PC-9 (cell line): ENCODE results near the gene EPHB2. TPM values are rescaled to one million over a fixed set of nuclear protein-coding genes. Genes with fewer than 3 reads are reported as not detected.

Experiments
- BruUV-seq: library from RNA; stranded (reverse); fragments of 400-500 nt; replicated peaks from 2 replicates; lab custom pipeline; 2021; lab: Mats Ljungman, UMichigan
- CTCF ChIA-PET: fragments of 300-600 bp; sonication (Branson Sonifier 250); formaldehyde crosslinking; loops from one replicate; lab custom pipeline; 2022; ENCODE audit warnings: antibody characterized with exemption; lab: Charles Lee
- POLR2A ChIA-PET: fragments of 300-600 bp; sonication (Branson Sonifier 250); formaldehyde crosslinking; loops from one replicate; lab custom pipeline; 2022; ENCODE audit warnings: antibody characterized with exemption; ENCODE audit not compliant: unreplicated experiment; lab: Charles Lee
- DNase-seq, 2 experiments: peaks; one replicate each; pipeline versions ENCODE4 v3.0.0 to v3.0.0-alpha.2; 2015 to 2022; ENCODE audit warnings: mixed read lengths in 1 of 2
- H2AFZ ChIP-seq: fragments of 200-600 bp; sonication (generic); 2 replicates; pipeline ENCODE4 v1.8.1; 2017; ENCODE audit warnings: antibody characterized with exemption
- H3F3A ChIP-seq: fragments of 200-600 bp; sonication (generic); 2 replicates; pipeline ENCODE4 v1.8.1; 2017; ENCODE audit warnings: antibody characterized with exemption, mild to moderate bottlenecking, low read depth; ENCODE audit not compliant: insufficient read depth
- H3K27ac ChIP-seq: fragments of 200-600 bp; sonication (generic); 2 replicates; pipeline ENCODE4 v1.6.1; 2016; ENCODE audit warnings: mixed run types
- H3K27me3 ChIP-seq: fragments of 200-600 bp; sonication (generic); 2 replicates; pipeline ENCODE4 v1.6.1; 2016; ENCODE audit warnings: low read depth, mixed run types; ENCODE audit not compliant: insufficient read depth
- H3K36me3 ChIP-seq: fragments of 200-600 bp; sonication (generic); 2 replicates; pipeline ENCODE4 v1.6.1; 2016; ENCODE audit warnings: low read depth, mixed run types
- H3K4me1 ChIP-seq: fragments of 200-600 bp; sonication (generic); replicated peaks from 2 replicates; pipeline ENCODE4 v1.6.1; 2016; ENCODE audit warnings: mixed run types; ENCODE audit not compliant: insufficient read depth
- H3K4me2 ChIP-seq: fragments of 200-600 bp; sonication (generic); 2 replicates; pipeline ENCODE4 v1.6.1; 2017; ENCODE audit warnings: mixed run types
- H3K4me3 ChIP-seq: fragments of 200-600 bp; sonication (generic); 2 replicates; pipeline ENCODE4 v1.6.1; 2016; ENCODE audit warnings: mixed run types
- H3K79me2 ChIP-seq: fragments of 200-600 bp; sonication (generic); 2 replicates; pipeline ENCODE4 v1.6.1; 2017; ENCODE audit warnings: low read depth, mixed run types
- H3K9me2 ChIP-seq: fragments of 200-600 bp; sonication (generic); 2 replicates; pipeline ENCODE4 v1.8.1; 2017; ENCODE audit warnings: mild to moderate bottlenecking; ENCODE audit not compliant: insufficient read depth
- H3K9me3 ChIP-seq: fragments of 200-600 bp; sonication (generic); 2 replicates; pipeline ENCODE4 v1.8.1; 2016; ENCODE audit warnings: low read depth; ENCODE audit not compliant: insufficient read depth
- H4K20me1 ChIP-seq: fragments of 200-600 bp; sonication (generic); 2 replicates; pipeline ENCODE4 v1.8.1; 2017; ENCODE audit not compliant: insufficient read depth
- EZH2 ChIP-seq: fragments of 200-600 bp; sonication (generic); IDR thresholded peaks from 2 replicates; pipeline ENCODE4 v1.8.0; 2017; ENCODE audit warnings: antibody characterized with exemption, low read depth
- intact Hi-C: fragments of 100-400 bp; cut with micrococcal nuclease; formaldehyde crosslinking; loops from one replicate; pipeline ENCODE4 v1.10.0; 2022; ENCODE audit not compliant: unreplicated experiment
- total RNA-seq: library from RNA; stranded (reverse); gene quantifications from 2 replicates; pipeline ENCODE4 v1.2.3, GENCODE V29; 2021
- TF ChIP-seq, protein P1 (sequence below): fragments of 200-600 bp; sonication (generic); conservative IDR thresholded peaks from 2 replicates; pipeline ENCODE4 v1.6.1; 2017; ENCODE audit warnings: mixed run types, antibody characterized with exemption, mild to moderate bottlenecking, moderate library complexity

The EPHB2 gene
- total RNA-seq, 1 experiment from 2014 or later = 26.7 TPM

DNA sequence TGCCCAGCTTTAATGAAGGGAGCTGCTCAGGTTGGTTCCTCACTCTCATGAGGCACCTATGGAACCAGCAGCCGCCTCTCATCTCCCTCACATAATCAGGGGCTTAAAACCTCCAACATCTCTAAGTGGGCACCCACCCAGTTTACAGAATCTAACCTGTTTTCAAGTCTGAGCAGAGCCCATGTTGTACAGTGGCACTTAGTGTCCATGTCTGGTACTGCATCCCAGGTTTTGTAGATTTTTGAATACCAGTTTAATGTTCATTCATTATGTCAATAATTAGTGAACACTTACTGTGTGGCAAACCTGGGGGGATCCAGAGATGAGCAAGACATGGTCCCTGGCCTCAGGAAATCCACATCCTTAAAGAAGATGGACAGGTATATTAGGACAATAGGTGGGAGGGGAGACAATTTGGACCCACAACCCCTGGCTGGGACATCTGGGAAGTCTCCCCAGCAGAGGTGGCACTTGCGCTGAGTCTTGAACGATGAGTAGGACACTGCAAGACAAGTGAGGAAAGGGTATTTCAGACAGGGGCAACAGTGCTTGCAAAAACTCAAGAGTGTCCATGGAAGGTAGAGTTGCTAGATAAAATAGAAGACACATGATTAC, 178.7 kb downstream of the EPHB2 start:
- ChIA-PET POLR2A (no interaction called here), CTCF (interaction anchor here (0.7 to 0.9 kb wide), 3 partner anchors 185 to 299 kb away, joined by 3 read pairs; no protein-coding TSS in a partner anchor)
- TF ChIP-seq EZH2 = no peak
- TF ChIP-seq, protein P1, sequence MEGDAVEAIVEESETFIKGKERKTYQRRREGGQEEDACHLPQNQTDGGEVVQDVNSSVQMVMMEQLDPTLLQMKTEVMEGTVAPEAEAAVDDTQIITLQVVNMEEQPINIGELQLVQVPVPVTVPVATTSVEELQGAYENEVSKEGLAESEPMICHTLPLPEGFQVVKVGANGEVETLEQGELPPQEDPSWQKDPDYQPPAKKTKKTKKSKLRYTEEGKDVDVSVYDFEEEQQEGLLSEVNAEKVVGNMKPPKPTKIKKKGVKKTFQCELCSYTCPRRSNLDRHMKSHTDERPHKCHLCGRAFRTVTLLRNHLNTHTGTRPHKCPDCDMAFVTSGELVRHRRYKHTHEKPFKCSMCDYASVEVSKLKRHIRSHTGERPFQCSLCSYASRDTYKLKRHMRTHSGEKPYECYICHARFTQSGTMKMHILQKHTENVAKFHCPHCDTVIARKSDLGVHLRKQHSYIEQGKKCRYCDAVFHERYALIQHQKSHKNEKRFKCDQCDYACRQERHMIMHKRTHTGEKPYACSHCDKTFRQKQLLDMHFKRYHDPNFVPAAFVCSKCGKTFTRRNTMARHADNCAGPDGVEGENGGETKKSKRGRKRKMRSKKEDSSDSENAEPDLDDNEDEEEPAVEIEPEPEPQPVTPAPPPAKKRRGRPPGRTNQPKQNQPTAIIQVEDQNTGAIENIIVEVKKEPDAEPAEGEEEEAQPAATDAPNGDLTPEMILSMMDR = peak; percentile 85
- Histone ChIP-seq H3K27ac (no peak overlapping the region), H3K9me2 (no peaks in the 10 kb centered on the region), H3K4me1 (no peaks in the 10 kb centered on the region), H3K27me3 (no peaks in the 10 kb centered on the region), H2AFZ (no peak overlapping the region), H3K36me3 (no peaks in the 10 kb centered on the region), H3K4me2 (no peak overlapping the region), H4K20me1 (no peaks in the 10 kb centered on the region), H3K4me3 (no peak overlapping the region), H3K9me3 (no peaks in the 10 kb centered on the region), H3K79me2 (no peaks in the 10 kb centered on the region), H3F3A (no peaks in the 10 kb centered on the region)
- BruUV-seq = no TSS peak
- DNase-seq = peak in 1 of 2 experiments; percentile 12
- intact Hi-C loops = loop anchor here (1.0 kb wide), 2 partner anchors 185 to 215 kb away; no protein-coding TSS in a partner anchor

DNA sequence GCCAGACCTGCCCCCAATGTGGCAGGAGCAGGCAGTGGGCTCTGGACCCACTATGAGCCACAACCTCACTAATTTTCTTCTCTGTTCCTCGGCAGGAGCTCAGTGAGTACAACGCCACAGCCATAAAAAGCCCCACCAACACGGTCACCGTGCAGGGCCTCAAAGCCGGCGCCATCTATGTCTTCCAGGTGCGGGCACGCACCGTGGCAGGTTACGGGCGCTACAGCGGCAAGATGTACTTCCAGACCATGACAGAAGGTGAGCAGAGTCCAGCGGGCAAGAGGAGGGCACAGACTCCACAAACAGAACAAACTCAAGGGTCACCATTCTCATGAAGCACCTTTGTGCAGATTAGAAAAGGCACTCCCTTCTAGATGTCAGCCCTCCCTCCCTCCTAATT, 182.2 kb downstream of the EPHB2 start:
- no peak overlapping the region for H2AFZ ChIP-seq
- TF ChIP-seq, protein P1 = no peak
- no peak for TF ChIP-seq EZH2
- no TSS peak for BruUV-seq
- no peaks in the 10 kb centered on the region for H3K79me2 ChIP-seq
- DNase-seq = no peak
- H3K4me3 ChIP-seq = no peak overlapping the region
- H3K4me1 ChIP-seq = no peaks in the 10 kb centered on the region
- H3K9me3 ChIP-seq = no peaks in the 10 kb centered on the region
- H4K20me1 ChIP-seq = no peaks in the 10 kb centered on the region
- no peak overlapping the region for H3K27ac ChIP-seq
- ChIA-PET CTCF (no interaction called here), POLR2A (interaction anchor here (0.6 kb wide), 1 partner anchor 1063 kb away, joined by 15 read pairs; no protein-coding TSS in a partner anchor)
- no peaks in the 10 kb centered on the region for H3F3A ChIP-seq
- no peak overlapping the region for H3K4me2 ChIP-seq
- no peaks in the 10 kb centered on the region for H3K9me2 ChIP-seq
- H3K27me3 ChIP-seq = no peaks in the 10 kb centered on the region
- H3K36me3 ChIP-seq = no peaks in the 10 kb centered on the region
- intact Hi-C loops = no loop called here

DNA sequence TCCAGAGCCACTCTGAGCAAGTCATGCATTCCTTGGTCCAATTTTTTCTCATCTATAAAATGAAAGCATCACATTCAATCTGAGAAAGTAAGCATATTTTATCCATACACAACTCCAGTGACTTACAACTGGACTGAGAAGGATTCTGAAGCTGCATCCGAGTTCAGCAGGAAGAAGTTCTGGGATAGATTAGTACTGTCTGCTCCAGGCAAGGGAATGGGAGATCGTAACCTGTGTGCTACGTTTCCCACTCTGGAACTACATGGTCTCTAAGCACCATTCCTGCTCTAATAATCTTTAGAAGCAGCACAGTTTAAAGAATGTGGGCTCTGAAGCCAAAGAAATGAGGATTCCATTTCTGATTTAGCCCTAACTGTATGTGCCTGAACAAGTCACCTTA, 182.7 kb downstream of the EPHB2 start:
- no TSS peak for BruUV-seq

More for the DNA sequence above, 182.7 kb downstream of the EPHB2 start:
- Histone ChIP-seq H3K27me3 (no peaks in the 10 kb centered on the region), H3K4me2 (no peak overlapping the region), H3F3A (no peaks in the 10 kb centered on the region), H4K20me1 (no peaks in the 10 kb centered on the region), H3K27ac (no peak overlapping the region), H3K9me2 (no peaks in the 10 kb centered on the region), H3K79me2 (no peaks in the 10 kb centered on the region), H3K9me3 (no peaks in the 10 kb centered on the region), H3K36me3 (no peaks in the 10 kb centered on the region), H3K4me1 (no peaks in the 10 kb centered on the region), H2AFZ (no peak overlapping the region), H3K4me3 (no peak overlapping the region)
- CTCF ChIA-PET = no interaction called here
- TF ChIP-seq, protein P1 = no peak
- no peak for TF ChIP-seq EZH2
- intact Hi-C loops = no loop called here
- POLR2A ChIA-PET = interaction anchor here (0.6 kb wide), 1 partner anchor 1062 kb away, joined by 15 read pairs; no protein-coding TSS in a partner anchor
- DNase-seq = no peak
